Neuron (in vitro differentiated cells): Measurements from ENCODE around the gene GUCA1A.
A peak's percentile ranks its signal among the peaks of the same experiment; 100 is the strongest.

ENCODE experiments used
- H2AFZ ChIP-seq: one replicate; pipeline ENCODE4 v1.6.1; 2013; ENCODE audit warnings: low read depth, mild to moderate bottlenecking, inconsistent platforms, low read length, moderate library complexity
- H3K27me3 ChIP-seq: one replicate; pipeline ENCODE4 v1.6.1; 2013; ENCODE audit warnings: low read length; ENCODE audit not compliant: insufficient read depth
- H3K36me3 ChIP-seq: one replicate; pipeline ENCODE4 v1.6.1; 2013; ENCODE audit warnings: low read length; ENCODE audit not compliant: insufficient read depth
- H3K4me1 ChIP-seq: one replicate; pipeline ENCODE4 v1.6.1; 2013; ENCODE audit warnings: low read length; ENCODE audit not compliant: insufficient read depth
- H3K4me3 ChIP-seq: 2 replicates; pipeline ENCODE4 v1.5.1; 2013; ENCODE audit warnings: mild to moderate bottlenecking, low read length, moderate library complexity
- H3K9me3 ChIP-seq: one replicate; pipeline ENCODE4 v1.6.1; 2013; ENCODE audit warnings: low read length

Gene GUCA1A

GRCh38 chr6:42153921-42154320 lies 19.2 kb upstream of the GUCA1A start:
- Histone ChIP-seq H3K27me3 (peaks cover 5% of the 10 kb centered on the region), H2AFZ (no peak overlapping the region), H3K4me1 (no peaks in the 10 kb centered on the region), H3K4me3 (no peak overlapping the region), H3K36me3 (no peaks in the 10 kb centered on the region), H3K9me3 (no peaks in the 10 kb centered on the region)

DNA sequence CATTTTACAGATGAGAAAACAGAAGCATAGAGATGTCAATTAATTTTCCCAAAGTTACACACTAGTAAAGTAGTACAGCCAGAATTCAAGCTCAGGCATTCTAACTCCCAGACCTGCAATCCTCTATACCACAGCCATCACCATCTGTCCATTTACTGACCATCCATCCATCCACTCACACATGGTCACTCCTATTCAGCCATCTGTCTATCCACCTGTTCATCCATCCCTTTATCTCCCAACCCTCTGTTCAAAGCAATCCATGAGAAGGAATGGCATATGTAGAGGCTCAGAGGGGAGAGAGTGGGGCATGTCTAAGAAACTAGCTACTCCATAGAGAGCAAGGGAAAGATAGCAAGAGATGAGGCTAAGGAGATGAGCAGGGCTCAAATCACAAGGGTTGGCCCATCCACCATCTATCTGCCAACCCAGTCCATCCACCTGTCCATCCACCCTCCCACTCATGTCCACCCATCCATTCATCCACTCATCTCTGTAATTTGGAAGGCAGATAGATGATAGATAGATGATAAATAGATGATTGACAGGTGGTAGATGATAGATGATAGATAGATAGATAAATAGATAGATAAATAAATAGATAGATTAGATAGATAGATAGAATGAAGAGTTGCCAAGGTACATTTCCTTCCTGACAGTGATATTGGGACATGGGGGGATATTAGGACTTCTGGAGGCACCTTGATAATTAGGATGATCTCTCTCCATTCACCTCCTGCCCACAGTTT lies 18.5 kb upstream of the GUCA1A start:
- Histone ChIP-seq H3K9me3 (no peaks in the 10 kb centered on the region), H3K36me3 (no peaks in the 10 kb centered on the region), H3K4me3 (no peak overlapping the region), H3K27me3 (no peaks in the 10 kb centered on the region), H3K4me1 (no peaks in the 10 kb centered on the region), H2AFZ (no peak overlapping the region)

DNA sequence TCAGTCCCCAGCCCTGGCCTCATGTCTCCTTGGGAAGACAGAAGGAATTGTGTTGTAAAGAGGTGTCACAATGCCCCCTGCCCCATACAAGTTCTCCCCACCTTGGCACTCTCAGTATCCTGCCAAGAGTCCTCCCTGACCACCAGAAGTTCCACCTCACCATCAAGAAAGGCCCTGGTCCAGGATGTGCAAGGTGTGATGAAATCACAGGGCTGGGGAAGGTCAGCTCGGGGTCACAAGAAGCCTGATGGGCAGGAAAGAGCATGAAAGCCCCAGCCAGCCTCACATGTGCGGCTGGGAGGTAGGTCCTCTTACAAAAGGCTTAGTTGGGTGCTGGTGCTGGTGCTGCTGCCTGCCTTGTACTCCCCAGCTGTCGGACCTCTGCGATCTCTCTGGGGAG lies 17.9 kb upstream of the GUCA1A start:
- Histone ChIP-seq H3K27me3 (no peaks in the 10 kb centered on the region), H3K9me3 (no peaks in the 10 kb centered on the region), H2AFZ (no peak overlapping the region)

DNA sequence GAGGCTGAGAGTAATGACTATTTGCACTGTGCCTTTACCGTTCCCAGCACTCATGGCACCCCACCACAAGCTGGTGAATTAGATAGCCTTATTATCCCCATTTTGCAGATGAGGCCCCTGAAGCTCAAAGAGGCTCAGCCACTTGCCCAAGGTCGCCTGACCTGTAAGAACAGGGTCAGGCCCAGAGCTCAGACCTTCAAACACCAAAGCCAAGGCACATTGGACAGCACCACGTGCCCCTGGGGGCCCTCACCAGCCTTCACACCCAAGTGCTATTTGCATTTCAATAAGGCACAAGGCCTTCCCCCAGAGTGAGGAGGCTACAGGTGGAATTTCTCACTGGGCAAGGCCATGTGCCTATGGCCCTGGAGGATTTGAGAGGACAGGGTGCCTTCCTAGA lies 16.5 kb upstream of the GUCA1A start:
- Histone ChIP-seq H3K27me3 (no peaks in the 10 kb centered on the region), H3K4me3 (no peak overlapping the region), H3K4me1 (no peaks in the 10 kb centered on the region), H3K9me3 (no peaks in the 10 kb centered on the region), H3K36me3 (no peaks in the 10 kb centered on the region), H2AFZ (no peak overlapping the region)

More for the DNA sequence above, 17.9 kb upstream of the GUCA1A start:
- no peaks in the 10 kb centered on the region for H3K36me3 ChIP-seq
- no peak overlapping the region for H3K4me3 ChIP-seq
- H3K4me1 ChIP-seq, result no peaks in the 10 kb centered on the region

GRCh38 chr6:42158011-42158410 lies 15.2 kb upstream of the GUCA1A start:
- no peaks in the 10 kb centered on the region for H3K9me3 ChIP-seq
- H2AFZ ChIP-seq, result no peak overlapping the region
- no peak overlapping the region for H3K4me3 ChIP-seq
- H3K27me3 ChIP-seq, result no peaks in the 10 kb centered on the region
- no peaks in the 10 kb centered on the region for H3K36me3 ChIP-seq
- no peaks in the 10 kb centered on the region for H3K4me1 ChIP-seq

DNA sequence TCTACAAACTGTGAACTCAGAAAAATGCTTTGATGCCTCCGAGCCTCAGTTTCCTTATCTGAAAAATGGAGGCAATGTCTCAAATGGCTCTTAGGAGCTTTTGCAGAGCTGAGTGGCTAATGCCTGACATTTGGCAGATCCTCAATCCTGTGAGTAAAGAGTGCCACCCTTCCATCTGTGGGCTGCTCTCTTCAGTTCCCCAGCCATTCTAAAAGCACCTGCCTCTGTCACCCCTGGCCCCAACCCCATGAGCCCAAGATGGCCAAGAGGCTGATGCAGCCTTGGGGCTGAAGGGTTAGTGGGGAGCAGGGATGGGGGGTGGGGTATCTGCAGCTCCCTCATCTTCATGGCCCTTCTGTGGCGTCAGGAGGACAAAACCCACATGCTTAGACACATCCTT lies 14.5 kb upstream of the GUCA1A start:
- no peaks in the 10 kb centered on the region for H3K4me1 ChIP-seq
- no peaks in the 10 kb centered on the region for H3K9me3 ChIP-seq
- H3K27me3 ChIP-seq, result no peaks in the 10 kb centered on the region
- no peak overlapping the region for H2AFZ ChIP-seq
- H3K36me3 ChIP-seq, result no peaks in the 10 kb centered on the region
- H3K4me3 ChIP-seq, result no peak overlapping the region

DNA sequence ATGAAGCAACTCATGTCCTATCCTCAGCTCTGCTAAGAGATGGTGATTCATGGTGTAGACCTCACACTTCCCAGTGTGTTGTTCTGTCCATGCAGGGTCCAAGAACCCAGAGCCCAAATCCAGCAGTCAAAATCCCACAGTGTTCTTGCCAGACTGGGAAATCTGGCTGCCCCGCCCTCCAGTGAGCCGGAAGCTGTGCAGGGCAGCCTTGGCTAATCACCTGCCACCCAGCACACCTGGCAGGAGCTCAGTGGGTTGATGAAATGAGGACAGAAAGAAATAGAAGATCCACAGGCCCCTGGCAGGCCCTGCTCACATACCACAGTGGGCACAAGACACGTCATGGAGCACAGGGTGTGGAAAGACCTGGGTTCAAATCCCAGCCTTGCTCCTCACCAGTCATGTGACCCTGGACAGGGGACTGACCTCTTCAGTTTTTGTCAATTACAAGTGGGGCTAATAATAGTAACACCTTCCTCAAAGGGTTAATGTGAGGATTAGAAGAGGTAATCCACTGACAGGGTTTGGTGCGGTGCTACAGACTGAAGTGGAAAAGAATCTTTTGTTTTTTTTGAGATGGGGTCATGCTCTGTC lies 13.6 kb upstream of the GUCA1A start:
- no peaks in the 10 kb centered on the region for H3K36me3 ChIP-seq
- no peaks in the 10 kb centered on the region for H3K4me1 ChIP-seq
- no peak overlapping the region for H2AFZ ChIP-seq
- no peaks in the 10 kb centered on the region for H3K9me3 ChIP-seq
- H3K27me3 ChIP-seq, result no peaks in the 10 kb centered on the region
- H3K4me3 ChIP-seq, result no peak overlapping the region

DNA sequence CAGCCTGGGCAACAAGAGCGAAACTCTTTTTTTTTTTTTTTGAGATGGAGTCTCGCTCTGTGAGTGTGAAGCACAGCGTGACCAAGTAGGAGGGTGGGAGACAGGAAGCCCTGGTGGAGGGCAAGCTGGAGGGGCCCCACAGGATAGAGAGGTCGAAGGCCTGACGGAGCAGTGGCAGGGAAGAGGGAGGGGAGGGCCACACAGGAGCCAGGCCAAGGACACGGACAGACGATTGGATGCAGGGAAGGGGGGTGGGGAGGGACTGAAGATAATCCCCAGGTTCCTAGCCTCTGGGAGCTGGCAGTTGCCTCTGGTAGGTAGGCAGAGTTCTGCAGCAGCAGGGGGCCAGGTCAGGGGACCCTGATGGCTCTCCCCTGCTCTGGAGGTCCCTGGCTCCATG lies 10.8 kb upstream of the GUCA1A start:
- Histone ChIP-seq H3K36me3 (no peaks in the 10 kb centered on the region), H3K4me3 (no peak overlapping the region), H3K4me1 (no peaks in the 10 kb centered on the region), H3K27me3 (no peaks in the 10 kb centered on the region), H2AFZ (no peak overlapping the region), H3K9me3 (no peaks in the 10 kb centered on the region)

DNA sequence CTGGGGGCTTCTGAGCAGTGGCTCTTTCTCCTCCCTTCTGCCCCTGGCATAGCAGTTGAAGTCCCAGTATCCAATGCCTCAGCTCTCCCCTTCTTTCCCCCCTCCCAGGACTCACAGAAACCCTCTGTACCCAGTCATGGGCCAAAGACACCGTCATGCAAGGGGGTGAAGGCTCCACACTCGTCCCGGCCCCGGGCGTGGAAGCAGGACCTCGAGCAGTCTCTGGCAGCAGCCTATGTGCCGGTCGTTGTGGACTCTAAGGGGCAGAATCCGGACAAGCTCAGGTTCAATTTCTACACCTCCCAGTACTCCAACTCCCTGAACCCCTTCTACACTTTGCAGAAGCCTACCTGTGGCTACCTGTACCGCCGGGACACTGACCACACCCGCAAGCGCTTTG lies 10.4 kb upstream of the GUCA1A start:
- no peaks in the 10 kb centered on the region for H3K36me3 ChIP-seq
- H3K9me3 ChIP-seq, result no peaks in the 10 kb centered on the region
- no peaks in the 10 kb centered on the region for H3K4me1 ChIP-seq
- H3K4me3 ChIP-seq, result no peak overlapping the region
- H3K27me3 ChIP-seq, result no peaks in the 10 kb centered on the region
- H2AFZ ChIP-seq, result no peak overlapping the region

- no peaks in the 10 kb centered on the region for H3K36me3 ChIP-seq
- no peaks in the 10 kb centered on the region for H3K9me3 ChIP-seq
- no peaks in the 10 kb centered on the region for H3K4me1 ChIP-seq
- H3K27me3 ChIP-seq, result no peaks in the 10 kb centered on the region
- H3K4me3 ChIP-seq, result no peak overlapping the region
- H2AFZ ChIP-seq, result no peak overlapping the region
These were observed 9.2 kb upstream of the GUCA1A start for GRCh38 chr6:42163981-42164380.

DNA sequence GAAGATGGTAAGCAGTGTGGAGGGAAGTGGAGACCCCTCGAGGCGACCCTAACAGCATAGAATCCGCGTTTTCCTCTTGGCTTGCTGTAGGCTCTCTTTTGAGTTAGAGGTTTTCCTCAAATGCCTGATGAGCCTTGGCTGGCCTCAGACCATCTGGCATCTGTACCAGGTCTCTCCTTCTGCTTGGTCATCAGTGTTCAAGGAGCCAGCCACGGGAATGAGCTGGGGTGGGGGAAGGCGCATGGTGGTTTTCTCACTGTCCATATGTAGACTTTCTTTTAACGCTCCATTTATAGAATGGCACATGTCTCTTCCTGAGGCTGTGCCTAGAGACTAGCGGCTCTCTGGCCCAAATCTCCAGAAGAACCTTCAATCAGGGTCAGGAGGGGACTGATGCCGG lies 8.1 kb upstream of the GUCA1A start:
- H3K4me1 ChIP-seq, result no peaks in the 10 kb centered on the region
- H2AFZ ChIP-seq, result no peak overlapping the region
- no peaks in the 10 kb centered on the region for H3K27me3 ChIP-seq
- no peaks in the 10 kb centered on the region for H3K36me3 ChIP-seq
- no peaks in the 10 kb centered on the region for H3K9me3 ChIP-seq
- no peak overlapping the region for H3K4me3 ChIP-seq

GRCh38 chr6:42166444-42167141 lies 6.6 kb upstream of the GUCA1A start:
- H2AFZ ChIP-seq, result peak overlapping the region; percentile 7
- no peaks in the 10 kb centered on the region for H3K9me3 ChIP-seq
- H3K36me3 ChIP-seq, result no peaks in the 10 kb centered on the region
- H3K27me3 ChIP-seq, result no peaks in the 10 kb centered on the region
- no peak overlapping the region for H3K4me3 ChIP-seq
- H3K4me1 ChIP-seq, result no peaks in the 10 kb centered on the region

- Histone ChIP-seq H2AFZ (no peak overlapping the region), H3K36me3 (no peaks in the 10 kb centered on the region), H3K27me3 (no peaks in the 10 kb centered on the region), H3K4me3 (no peak overlapping the region), H3K4me1 (no peaks in the 10 kb centered on the region), H3K9me3 (no peaks in the 10 kb centered on the region)
These were observed 4.5 kb upstream of the GUCA1A start for GRCh38 chr6:42168650-42169049.
